Lung (tissue), 12 donors: ENCODE results near the gene CUBN. TPM values are rescaled to one million over a fixed set of nuclear protein-coding genes. Genes with fewer than 3 reads are reported as not detected.

ENCODE experiments used
- ATAC-seq: fragments of 200-7000 bp; cut with Tn5 transposase; one replicate; pipeline ENCODE4 v1.9.1; 2020; ENCODE audit warnings: moderate number of reproducible peaks; ENCODE audit not compliant: insufficient read depth, low FRiP score
- DNase-seq, 3 donors: peaks; one replicate each; pipeline ENCODE4 v3.0.0-alpha.2; 2013 to 2017
- H3K27ac ChIP-seq, 2 donors: one replicate each; pipeline ENCODE4 v1.5.1; 2013; ENCODE audit warnings: mild to moderate bottlenecking in 2 of 2, moderate library complexity in 2 of 2, control low read depth in 1 of 2, inconsistent platforms in 1 of 2, low read depth in 1 of 2, low read length in 1 of 2
- H3K27me3 ChIP-seq, 3 donors: one replicate each; pipeline ENCODE4 v1.5.1; 2013; ENCODE audit warnings: low read length in 2 of 3; ENCODE audit not compliant: control insufficient read depth in 3 of 3, insufficient read depth in 3 of 3
- H3K36me3 ChIP-seq, 4 donors: one replicate each; pipeline ENCODE4 v1.5.1; 2013; ENCODE audit warnings: low read length in 4 of 4, mild to moderate bottlenecking in 1 of 4, moderate library complexity in 1 of 4; ENCODE audit not compliant: control insufficient read depth in 4 of 4, insufficient read depth in 4 of 4
- H3K4me1 ChIP-seq, 5 donors: one replicate each; pipeline ENCODE4 v1.5.1; 2013; ENCODE audit warnings: low read length in 5 of 5, mild to moderate bottlenecking in 2 of 5, moderate library complexity in 1 of 5; ENCODE audit not compliant: control insufficient read depth in 5 of 5, insufficient read depth in 5 of 5
- H3K4me3 ChIP-seq: one replicate; pipeline ENCODE4 v1.5.1; 2013; ENCODE audit warnings: mild to moderate bottlenecking, control low read depth, moderate library complexity
- H3K9ac ChIP-seq, 2 donors: one replicate each; pipeline ENCODE4 v1.5.1; 2013; ENCODE audit warnings: low read length in 2 of 2, control low read depth in 1 of 2; ENCODE audit not compliant: insufficient read depth in 1 of 2
- H3K9me3 ChIP-seq, 4 donors: one replicate each; pipeline ENCODE4 v1.5.1; 2013; ENCODE audit warnings: low read length in 3 of 4, mild to moderate bottlenecking in 1 of 4, moderate library complexity in 1 of 4; ENCODE audit not compliant: control insufficient read depth in 4 of 4, insufficient read depth in 3 of 4
- WGBS, 2 donors: extraction: QIAGEN DNeasy Blood & Tissue Kit; methylation state at CpG; one replicate each; pipeline ENCODE4 v1.1.7; 2013; 5-methylcytosine and 5-hydroxymethylcytosine counted together
- polyA plus RNA-seq, 2 donors: library from polyadenylated mRNA; stranded (reverse); fragments of 200-250 nt; gene quantifications; one replicate each; pipeline ENCODE4 v1.2.1, GENCODE V29; 2013
- total RNA-seq, 2 donors: library from RNA; depleted of rRNA in 1 of 2; stranded (reverse); fragments of >200 nt in 1 of 2; gene quantifications; one replicate each; pipeline ENCODE4 v1.2.1, GENCODE V29; 2014 to 2021
- TF ChIP-seq, protein P1 (sequence below): IDR thresholded peaks from 2 replicates; pipeline ENCODE4 v1.5.1; 2012; ENCODE audit warnings: mild to moderate bottlenecking; ENCODE audit errors: control extremely low read depth, extremely low read depth
- donor health status: control.
- donor health status: control.
- donor health status: Bipolar disorder and iron deficiency.
- donor health status: healthy.
- donor health status: DM: yes; HTN: yes; CAD: no.

Gene CUBN
- total and polyA plus RNA-seq, 4 donors, result 0.33 to 5.1 (median 1.0) TPM

DNA sequence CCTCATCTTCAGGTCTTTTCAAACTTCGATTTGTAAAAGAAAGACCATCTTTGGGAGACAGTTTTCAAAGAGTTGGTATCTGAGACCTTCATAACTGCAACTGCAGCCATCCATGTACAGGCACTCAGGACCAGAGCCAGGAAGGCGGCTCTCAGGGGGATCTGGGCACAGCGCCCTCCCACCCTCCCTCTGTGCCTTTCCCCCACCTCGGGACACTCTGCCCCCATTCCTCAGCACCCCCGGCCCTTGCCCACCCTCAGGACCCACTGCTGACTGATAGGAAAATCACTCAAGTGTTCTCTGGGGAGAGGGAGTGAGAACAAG is 143.6 kb downstream of the CUBN start:
- H3K9ac ChIP-seq, result no peak overlapping the region
- ATAC-seq, result no peak
- H3K36me3 ChIP-seq, result no peaks in the 10 kb centered on the region
- H3K4me3 ChIP-seq, result no peak overlapping the region
- H3K4me1 ChIP-seq, result peaks cover 0 to 18% (median 5%) of the 10 kb centered on the region in 5 donors
- no peak for DNase-seq
- H3K9me3 ChIP-seq, result peaks cover 0 to 4% (median under 1%) of the 10 kb centered on the region in 4 donors
- TF ChIP-seq, protein P1, sequence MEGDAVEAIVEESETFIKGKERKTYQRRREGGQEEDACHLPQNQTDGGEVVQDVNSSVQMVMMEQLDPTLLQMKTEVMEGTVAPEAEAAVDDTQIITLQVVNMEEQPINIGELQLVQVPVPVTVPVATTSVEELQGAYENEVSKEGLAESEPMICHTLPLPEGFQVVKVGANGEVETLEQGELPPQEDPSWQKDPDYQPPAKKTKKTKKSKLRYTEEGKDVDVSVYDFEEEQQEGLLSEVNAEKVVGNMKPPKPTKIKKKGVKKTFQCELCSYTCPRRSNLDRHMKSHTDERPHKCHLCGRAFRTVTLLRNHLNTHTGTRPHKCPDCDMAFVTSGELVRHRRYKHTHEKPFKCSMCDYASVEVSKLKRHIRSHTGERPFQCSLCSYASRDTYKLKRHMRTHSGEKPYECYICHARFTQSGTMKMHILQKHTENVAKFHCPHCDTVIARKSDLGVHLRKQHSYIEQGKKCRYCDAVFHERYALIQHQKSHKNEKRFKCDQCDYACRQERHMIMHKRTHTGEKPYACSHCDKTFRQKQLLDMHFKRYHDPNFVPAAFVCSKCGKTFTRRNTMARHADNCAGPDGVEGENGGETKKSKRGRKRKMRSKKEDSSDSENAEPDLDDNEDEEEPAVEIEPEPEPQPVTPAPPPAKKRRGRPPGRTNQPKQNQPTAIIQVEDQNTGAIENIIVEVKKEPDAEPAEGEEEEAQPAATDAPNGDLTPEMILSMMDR, result no peak
- H3K27me3 ChIP-seq, result no peaks in the 10 kb centered on the region
- peak overlapping the region in 1 of 2 donors; percentile 81 for H3K27ac ChIP-seq
- 83 to 90% methylated on average over 5 of the region's 5 CpGs for WGBS, 2 donors

DNA sequence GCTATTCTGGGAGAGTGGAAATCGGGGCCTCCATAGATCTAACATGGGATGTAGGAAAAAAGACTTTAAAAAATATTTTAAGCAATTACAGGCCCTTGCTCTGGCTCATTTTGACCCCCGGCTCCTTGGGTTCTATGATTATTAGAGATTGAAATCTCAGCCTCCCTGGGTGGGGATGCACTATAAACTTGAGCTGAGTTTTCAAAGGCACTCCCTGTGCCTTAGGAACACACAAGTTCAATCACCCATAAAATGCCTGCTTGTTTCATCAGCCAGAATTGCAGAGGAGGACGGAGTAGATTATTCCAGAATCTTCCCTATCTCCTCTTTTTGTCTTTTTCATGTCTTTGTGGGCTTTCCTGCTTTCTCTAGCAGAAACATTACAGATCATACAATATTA is 145.4 kb downstream of the CUBN start:
- no peak overlapping the region for H3K4me3 ChIP-seq
- no peaks in the 10 kb centered on the region for H3K36me3 ChIP-seq
- DNase-seq (no peak), ATAC-seq (no peak)
- no peak overlapping the region for H3K27ac ChIP-seq
- H3K4me1 ChIP-seq, result peaks cover 0 to 18% (median 5%) of the 10 kb centered on the region in 5 donors
- no peaks in the 10 kb centered on the region for H3K27me3 ChIP-seq
- TF ChIP-seq, protein P1, result no peak
- no peak overlapping the region for H3K9ac ChIP-seq
- 91 to 96% methylated on average over 3 of the region's 3 CpGs for WGBS, 2 donors
- H3K9me3 ChIP-seq, result peaks cover 0 to 4% (median 0%) of the 10 kb centered on the region in 4 donors

DNA sequence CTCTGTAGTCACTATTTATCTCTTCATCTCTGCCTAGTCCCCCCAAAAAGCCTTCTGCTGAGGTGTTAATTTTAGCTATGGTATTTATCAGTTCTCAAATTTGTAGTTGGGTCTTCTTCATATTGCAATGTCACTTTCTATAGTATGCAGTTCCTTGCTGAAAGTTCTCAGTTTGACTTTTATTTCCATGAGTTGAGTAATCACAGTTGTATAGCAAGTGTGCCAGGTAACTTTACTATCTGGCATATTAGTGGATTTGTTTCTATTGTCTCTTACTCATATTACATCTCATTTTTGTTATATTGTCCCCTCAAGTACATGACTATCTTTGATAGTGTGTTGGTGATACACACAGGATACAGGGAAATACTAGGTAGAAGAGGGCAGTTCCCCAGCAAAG is 152.8 kb downstream of the CUBN start:
- no peak overlapping the region for H3K9ac ChIP-seq
- no peak for ATAC-seq

DNA sequence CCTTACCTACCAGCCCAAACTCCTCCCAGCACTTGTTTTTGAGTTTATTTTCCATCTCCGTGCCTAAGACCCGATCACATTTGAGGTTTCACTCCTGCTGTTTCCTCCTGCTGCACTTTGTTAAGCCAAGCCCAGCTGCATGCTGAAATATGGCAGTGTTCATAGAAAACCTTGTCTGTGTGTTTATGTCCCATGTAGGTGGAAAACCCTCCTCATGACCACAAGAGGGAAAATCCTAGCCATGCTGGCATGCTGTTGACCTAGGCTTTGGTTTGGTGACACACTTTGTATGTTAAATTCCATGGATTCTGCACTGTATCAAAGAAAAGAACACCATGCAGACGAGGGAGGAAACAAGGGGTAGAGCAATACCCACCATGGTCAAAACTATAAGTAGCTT is 154.4 kb downstream of the CUBN start:
- WGBS, 2 donors, result 56 to 62% methylated on average over 3 of the region's 3 CpGs
- ATAC-seq (no peak), DNase-seq (no peak)
- H3K36me3 ChIP-seq, result no peaks in the 10 kb centered on the region
- TF ChIP-seq, protein P1, result no peak
- no peaks in the 10 kb centered on the region for H3K27me3 ChIP-seq
- peaks cover 0 to 4% (median 0%) of the 10 kb centered on the region in 4 donors for H3K9me3 ChIP-seq
- H3K9ac ChIP-seq, result no peak overlapping the region
- H3K27ac ChIP-seq, result no peak overlapping the region
- no peak overlapping the region for H3K4me3 ChIP-seq
- no peaks in the 10 kb centered on the region for H3K4me1 ChIP-seq

More for the DNA sequence above, 152.8 kb downstream of the CUBN start:
- Histone ChIP-seq H3K36me3 (no peaks in the 10 kb centered on the region), H3K4me3 (no peak overlapping the region), H3K9me3 (peaks cover 0 to 4% (median 0%) of the 10 kb centered on the region in 4 donors), H3K4me1 (no peaks in the 10 kb centered on the region), H3K27me3 (no peaks in the 10 kb centered on the region), H3K27ac (no peak overlapping the region)
- DNase-seq, result no peak
- TF ChIP-seq, protein P1, result no peak
